NCI-H748 treated with DMSO at 0.1 percent for 48 hours (cell line): ENCODE measurements around the gene KRTAP12-3.
"Not testable (repeated sequence)": the region's sequence is repeated elsewhere in the genome, so short reads cannot be mapped to it uniquely, and the experiment has no call there.

Experiments used
- DNase-seq: peaks from one replicate; lab custom pipeline; 2025; lab: John Stamatoyannopoulos, UW

KRTAP12-3 gene

GRCh38 chr21:44650973-44651675 lies 6.6 kb upstream of the KRTAP12-3 start:
- no peak for DNase-seq

GRCh38 chr21:44653123-44653522 lies 4.6 kb upstream of the KRTAP12-3 start:
- DNase-seq: no peak

GRCh38 chr21:44653656-44654575 lies 3.8 kb upstream of the KRTAP12-3 start:
- DNase-seq: no peak

GRCh38 chr21:44654576-44655175 lies 3.1 kb upstream of the KRTAP12-3 start, which contains the start of gene KRTAP12-4:
TSS of gene KRTAP12-4 (minus strand) at chr21:44654659. CDS start at chr21:44654614, 45 bp downstream.
- DNase-seq: no peak

GRCh38 chr21:44656868-44657267 lies 864 bp upstream of the KRTAP12-3 start:
- no peak for DNase-seq

- DNase-seq: no peak
These were observed 794 bp downstream of the KRTAP12-3 start for GRCh38 chr21:44658541-44658910.

- no peak for DNase-seq
These were observed 1.3 kb downstream of the KRTAP12-3 start for GRCh38 chr21:44658913-44659595.

- DNase-seq: not testable (repeated sequence)
These were observed 3.8 kb downstream of the KRTAP12-3 start for GRCh38 chr21:44661567-44661966.

GRCh38 chr21:44664691-44665090 lies 7.0 kb downstream of the KRTAP12-3 start:
- no peak for DNase-seq

- no peak for DNase-seq
These were observed 8.9 kb downstream of the KRTAP12-3 start, which contains the start of gene KRTAP12-2 for GRCh38 chr21:44666401-44667320. TSS of gene KRTAP12-2 (minus strand) at chr21:44666927. CDS start at chr21:44666886, 41 bp downstream.

- DNase-seq: no peak
These were observed 9.9 kb downstream of the KRTAP12-3 start for GRCh38 chr21:44667612-44668011.

GRCh38 chr21:44670642-44671432 lies 13.1 kb downstream of the KRTAP12-3 start:
- DNase-seq: no peak

GRCh38 chr21:44671911-44672310 lies 14.2 kb downstream of the KRTAP12-3 start:
- DNase-seq: no peak

- DNase-seq: no peak
These were observed 20.1 kb downstream of the KRTAP12-3 start for GRCh38 chr21:44677881-44678280.

GRCh38 chr21:44681152-44681551 lies 23.4 kb downstream of the KRTAP12-3 start:
- no peak for DNase-seq

GRCh38 chr21:44681861-44682579 lies 24.3 kb downstream of the KRTAP12-3 start, which contains the start of gene KRTAP12-1:
TSS of gene KRTAP12-1 (minus strand) at chr21:44682163. CDS start at chr21:44682123, 40 bp downstream.
- DNase-seq: peak; percentile 94

- DNase-seq: no peak
These were observed 24.9 kb downstream of the KRTAP12-3 start for GRCh38 chr21:44682580-44683151.

- DNase-seq: no peak
These were observed 26.3 kb downstream of the KRTAP12-3 start for GRCh38 chr21:44684077-44684476.

- DNase-seq: no peak
These were observed 26.8 kb downstream of the KRTAP12-3 start for GRCh38 chr21:44684483-44684882.
